OCI-LY1 (cell line): ENCODE data around the gene SUN1.

ENCODE experiments used
- EZH2 ChIP-seq: fragments of 200-600 bp; sonication (generic), shearing (Covaris generic); IDR thresholded peaks from 2 replicates; pipeline ENCODE4 v1.8.0; 2017; ENCODE audit warnings: borderline replicate concordance, mixed run types, mild to moderate bottlenecking, antibody characterized with exemption, low read length, moderate library complexity, mixed read lengths
- TF ChIP-seq, protein P1 (sequence below): fragments of 200-600 bp; sonication (generic), shearing (Covaris generic); IDR thresholded peaks from 2 replicates; pipeline ENCODE4 v1.5.1; 2017; ENCODE audit warnings: mild to moderate bottlenecking, antibody characterized with exemption, low read length, moderate library complexity, mixed read lengths

DNA sequence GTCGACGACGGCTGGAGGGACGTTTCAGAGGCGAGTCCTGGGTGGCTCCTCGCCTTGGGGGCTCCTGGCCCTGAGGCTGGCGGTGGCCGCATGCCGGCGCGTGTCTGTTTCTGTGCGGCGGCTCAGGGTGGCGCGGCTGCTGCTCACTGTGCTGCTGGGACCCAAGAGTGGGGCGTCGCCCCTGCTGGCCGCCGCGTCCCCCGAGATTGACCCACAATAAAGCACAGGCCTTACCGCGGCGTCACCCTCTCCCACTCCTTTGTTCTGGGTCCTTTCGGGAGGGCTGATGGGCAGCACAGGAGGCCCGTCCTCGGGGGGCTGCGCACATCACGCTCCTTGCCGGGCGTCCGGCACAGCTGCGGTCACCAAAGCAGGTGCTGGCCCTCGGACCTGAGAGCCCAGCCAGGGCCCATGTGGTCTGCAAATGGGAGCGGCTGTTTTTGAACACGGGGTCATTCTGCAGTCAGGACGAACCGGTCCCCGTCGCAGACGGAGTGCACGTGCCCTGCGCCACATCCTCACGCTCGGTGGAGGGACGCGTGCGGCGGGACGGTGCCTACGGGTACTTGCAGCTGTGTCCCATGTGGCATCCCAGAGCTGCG lies 63.3 kb downstream of the SUN1 start:
- TF ChIP-seq, protein P1, sequence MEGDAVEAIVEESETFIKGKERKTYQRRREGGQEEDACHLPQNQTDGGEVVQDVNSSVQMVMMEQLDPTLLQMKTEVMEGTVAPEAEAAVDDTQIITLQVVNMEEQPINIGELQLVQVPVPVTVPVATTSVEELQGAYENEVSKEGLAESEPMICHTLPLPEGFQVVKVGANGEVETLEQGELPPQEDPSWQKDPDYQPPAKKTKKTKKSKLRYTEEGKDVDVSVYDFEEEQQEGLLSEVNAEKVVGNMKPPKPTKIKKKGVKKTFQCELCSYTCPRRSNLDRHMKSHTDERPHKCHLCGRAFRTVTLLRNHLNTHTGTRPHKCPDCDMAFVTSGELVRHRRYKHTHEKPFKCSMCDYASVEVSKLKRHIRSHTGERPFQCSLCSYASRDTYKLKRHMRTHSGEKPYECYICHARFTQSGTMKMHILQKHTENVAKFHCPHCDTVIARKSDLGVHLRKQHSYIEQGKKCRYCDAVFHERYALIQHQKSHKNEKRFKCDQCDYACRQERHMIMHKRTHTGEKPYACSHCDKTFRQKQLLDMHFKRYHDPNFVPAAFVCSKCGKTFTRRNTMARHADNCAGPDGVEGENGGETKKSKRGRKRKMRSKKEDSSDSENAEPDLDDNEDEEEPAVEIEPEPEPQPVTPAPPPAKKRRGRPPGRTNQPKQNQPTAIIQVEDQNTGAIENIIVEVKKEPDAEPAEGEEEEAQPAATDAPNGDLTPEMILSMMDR, result no peak
- TF ChIP-seq EZH2, result no peak
